ENCODE results near the gene CPLANE1.
"Not testable (repeated sequence)": the region's sequence is repeated elsewhere in the genome, so short reads cannot be mapped to it uniquely, and the experiment has no call there.

The CPLANE1 gene

GRCh38 chr5:37207802-37208201, 41.4 kb downstream of the CPLANE1 start:
- no peak for DNase-seq

- DNase-seq: no peak
Measured at GRCh38 chr5:37206736-37207135, 42.4 kb downstream of the CPLANE1 start.

- DNase-seq: no peak
Measured at GRCh38 chr5:37198842-37199241, 50.3 kb downstream of the CPLANE1 start.

- DNase-seq: no peak
Measured at GRCh38 chr5:37198061-37198460, 51.1 kb downstream of the CPLANE1 start.

- no peak for DNase-seq
Measured at GRCh38 chr5:37197340-37198050, 51.7 kb downstream of the CPLANE1 start.

GRCh38 chr5:37190592-37190991, 58.6 kb downstream of the CPLANE1 start:
- DNase-seq: no peak

- no peak for DNase-seq
Measured at GRCh38 chr5:37189355-37189754, 59.8 kb downstream of the CPLANE1 start.

- no peak for DNase-seq
Measured at GRCh38 chr5:37187465-37187977, 61.7 kb downstream of the CPLANE1 start.

GRCh38 chr5:37184748-37185364, 64.3 kb downstream of the CPLANE1 start:
- no peak for DNase-seq

GRCh38 chr5:37182667-37183066, 66.5 kb downstream of the CPLANE1 start:
- no peak for DNase-seq

GRCh38 chr5:37174928-37175327, 74.2 kb downstream of the CPLANE1 start:
- no peak for DNase-seq

- no peak for DNase-seq
Measured at GRCh38 chr5:37172957-37173356, 76.2 kb downstream of the CPLANE1 start.

GRCh38 chr5:37170856-37171255, 78.3 kb downstream of the CPLANE1 start:
- no peak for DNase-seq

- DNase-seq: no peak
Measured at GRCh38 chr5:37166197-37166596, 83.0 kb downstream of the CPLANE1 start.

GRCh38 chr5:37165761-37166160, 83.4 kb downstream of the CPLANE1 start:
- DNase-seq: no peak

- no peak for DNase-seq
Measured at GRCh38 chr5:37153661-37154060, 95.5 kb downstream of the CPLANE1 start.

- DNase-seq: no peak
Measured at GRCh38 chr5:37146896-37147295, 102.3 kb downstream of the CPLANE1 start.

- no peak for DNase-seq
Measured at GRCh38 chr5:37136694-37137093, 112.5 kb downstream of the CPLANE1 start.

GRCh38 chr5:37135312-37135711, 113.9 kb downstream of the CPLANE1 start:
- not testable (repeated sequence) for DNase-seq

GRCh38 chr5:37133939-37134338, 115.2 kb downstream of the CPLANE1 start:
- DNase-seq: no peak

GRCh38 chr5:37132646-37133045, 116.5 kb downstream of the CPLANE1 start:
- DNase-seq: no peak

GRCh38 chr5:37121465-37121864, 127.7 kb downstream of the CPLANE1 start:
- no peak for DNase-seq

- DNase-seq: no peak
Measured at GRCh38 chr5:37121027-37121426, 128.1 kb downstream of the CPLANE1 start.

- DNase-seq: no peak
Measured at GRCh38 chr5:37120270-37120669, 128.9 kb downstream of the CPLANE1 start.

- DNase-seq: no peak
Measured at GRCh38 chr5:37116359-37116758, 132.8 kb downstream of the CPLANE1 start.
